Activated CD4-positive, alpha-beta memory T cell treated with anti-CD3 and anti-CD28 coated beads, Interleukin-2, amount 10 ng/mL, durations not matched to agents 7 days and 5 days (primary cell): Measurements from ENCODE around the gene SPOCK1. TPM values are rescaled to one million over a fixed set of nuclear protein-coding genes. Genes with fewer than 3 reads are reported as not detected.

Experiments
- CTCF ChIA-PET: fragments of 350-600 bp; sonication (Branson Sonifier 250); formaldehyde crosslinking; loops from one replicate; lab custom pipeline; 2021; ENCODE audit warnings: antibody characterized with exemption, inconsistent platforms; lab: Charles Lee
- POLR2A ChIA-PET: fragments of 350-600 bp; sonication (Branson Sonifier 250); formaldehyde crosslinking; loops from one replicate; lab custom pipeline; 2021; ENCODE audit warnings: antibody characterized with exemption; lab: Charles Lee
- DNase-seq: peaks from one replicate; pipeline ENCODE4 v3.0.0-alpha.2; 2020
- H3K27ac Mint-ChIP-seq: one replicate; pipeline ENCODE4 v1.8.0; 2021; ENCODE audit warnings: mild to moderate bottlenecking, mixed read lengths
- H3K27me3 Mint-ChIP-seq: one replicate; pipeline ENCODE4 v1.8.0; 2021; ENCODE audit warnings: mixed read lengths
- H3K36me3 Mint-ChIP-seq: one replicate; pipeline ENCODE4 v1.8.0; 2021; ENCODE audit warnings: low read depth, mixed read lengths
- H3K4me1 Mint-ChIP-seq: one replicate; pipeline ENCODE4 v1.8.0; 2021; ENCODE audit warnings: mixed read lengths
- H3K4me3 Mint-ChIP-seq: one replicate; pipeline ENCODE4 v1.8.0; 2021; ENCODE audit warnings: mild to moderate bottlenecking, mixed read lengths
- H3K9me3 Mint-ChIP-seq: one replicate; pipeline ENCODE4 v1.8.0; 2021; ENCODE audit warnings: mixed read lengths
- total RNA-seq, 2 experiments: library from RNA; stranded (reverse); gene quantifications; one replicate each; pipeline ENCODE4 v1.2.3, GENCODE V29; 2021

SPOCK1 gene
- total RNA-seq, 2 experiments from 2014 or later, result 0.73 to 0.86 TPM

DNA sequence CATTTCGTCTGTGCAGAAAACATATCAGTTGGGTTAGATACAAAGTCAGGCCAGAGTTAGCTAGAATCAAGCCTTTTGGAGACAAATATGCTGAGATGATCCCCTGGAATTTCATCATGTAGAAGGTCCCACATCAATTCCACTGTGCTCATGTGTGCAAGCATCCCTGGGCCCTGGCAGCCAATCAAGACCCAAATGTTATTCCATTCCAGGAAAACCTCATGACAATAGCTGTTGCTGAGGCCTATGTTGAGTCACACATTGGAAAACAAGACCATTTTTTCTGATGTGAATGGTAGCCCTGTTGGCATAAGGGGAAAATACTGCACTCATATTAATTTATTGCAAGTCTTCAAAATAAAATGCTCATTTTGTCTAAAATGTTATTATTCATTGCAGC lies 11.5 kb downstream of the SPOCK1 start:
- Mint-ChIP-seq H3K27ac (no peak overlapping the region), H3K27me3 (no peaks in the 10 kb centered on the region), H3K4me1 (no peaks in the 10 kb centered on the region), H3K9me3 (no peaks in the 10 kb centered on the region), H3K36me3 (no peaks in the 10 kb centered on the region), H3K4me3 (no peak overlapping the region)
- no peak for DNase-seq
- ChIA-PET POLR2A (no interaction called here), CTCF (no interaction called here)

GRCh38 chr5:137486707-137487106 lies 12.4 kb downstream of the SPOCK1 start:
- Mint-ChIP-seq H3K36me3 (no peaks in the 10 kb centered on the region), H3K27ac (no peak overlapping the region), H3K27me3 (no peaks in the 10 kb centered on the region), H3K9me3 (no peaks in the 10 kb centered on the region), H3K4me3 (no peak overlapping the region), H3K4me1 (no peaks in the 10 kb centered on the region)
- POLR2A ChIA-PET, result no interaction called here
- CTCF ChIA-PET, result no interaction called here
- DNase-seq, result no peak

DNA sequence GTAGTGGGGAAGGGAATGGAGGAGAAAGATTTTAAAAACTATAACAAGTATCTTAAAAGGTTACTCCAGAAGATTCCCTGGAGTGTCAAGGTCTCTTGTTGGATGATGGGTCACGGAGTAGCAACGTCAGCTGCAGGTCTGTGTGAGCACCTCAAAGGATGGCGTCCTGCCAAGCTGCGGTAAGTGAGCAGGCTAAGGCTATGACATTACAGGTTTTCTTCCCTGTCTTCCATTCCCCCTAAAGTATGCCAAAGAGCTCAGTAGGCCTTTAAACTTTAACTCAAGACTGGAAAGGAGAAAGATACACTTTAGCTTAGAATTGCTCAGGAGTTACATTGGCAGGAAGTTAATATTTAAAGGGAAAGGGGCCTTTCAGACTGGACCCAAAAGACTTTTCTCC lies 17.5 kb downstream of the SPOCK1 start:
- ChIA-PET POLR2A (no interaction called here), CTCF (no interaction called here)
- no peaks in the 10 kb centered on the region for H3K36me3 Mint-ChIP-seq
- no peaks in the 10 kb centered on the region for H3K4me1 Mint-ChIP-seq
- H3K4me3 Mint-ChIP-seq, result no peak overlapping the region
- H3K27me3 Mint-ChIP-seq, result no peaks in the 10 kb centered on the region
- no peak overlapping the region for H3K27ac Mint-ChIP-seq
- H3K9me3 Mint-ChIP-seq, result no peaks in the 10 kb centered on the region
- DNase-seq, result no peak

- CTCF ChIA-PET, result interaction anchor here (1.7 kb wide), 1 partner anchor 158 kb away, joined by 7 read pairs; no protein-coding TSS in a partner anchor
- DNase-seq, result no peak
- no peaks in the 10 kb centered on the region for H3K4me1 Mint-ChIP-seq
- no peaks in the 10 kb centered on the region for H3K9me3 Mint-ChIP-seq
- H3K36me3 Mint-ChIP-seq, result no peaks in the 10 kb centered on the region
- no peak overlapping the region for H3K4me3 Mint-ChIP-seq
- no peaks in the 10 kb centered on the region for H3K27me3 Mint-ChIP-seq
- H3K27ac Mint-ChIP-seq, result no peak overlapping the region
- POLR2A ChIA-PET, result no interaction called here
These were observed 21.1 kb downstream of the SPOCK1 start for GRCh38 chr5:137478043-137478442.

DNA sequence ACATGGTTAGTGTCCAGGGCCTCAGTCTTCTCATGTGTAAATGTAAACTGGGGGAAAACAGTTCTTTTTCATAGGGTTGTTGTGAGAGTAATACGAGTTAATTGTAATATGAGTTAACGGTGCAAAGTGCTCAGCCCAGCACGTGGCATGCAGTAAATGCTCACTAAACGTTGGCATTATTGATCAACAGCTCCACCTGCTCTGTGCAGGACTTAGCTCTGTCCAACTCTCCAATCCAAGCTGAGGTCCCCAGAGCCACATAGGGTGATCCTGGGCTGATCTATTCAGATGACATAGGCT lies 28.3 kb downstream of the SPOCK1 start:
- ChIA-PET POLR2A (no interaction called here), CTCF (no interaction called here)
- Mint-ChIP-seq H3K4me3 (no peak overlapping the region), H3K27ac (no peak overlapping the region), H3K9me3 (no peaks in the 10 kb centered on the region), H3K36me3 (no peaks in the 10 kb centered on the region), H3K4me1 (no peaks in the 10 kb centered on the region), H3K27me3 (peaks cover under 1% of the 10 kb centered on the region)
- no peak for DNase-seq

DNA sequence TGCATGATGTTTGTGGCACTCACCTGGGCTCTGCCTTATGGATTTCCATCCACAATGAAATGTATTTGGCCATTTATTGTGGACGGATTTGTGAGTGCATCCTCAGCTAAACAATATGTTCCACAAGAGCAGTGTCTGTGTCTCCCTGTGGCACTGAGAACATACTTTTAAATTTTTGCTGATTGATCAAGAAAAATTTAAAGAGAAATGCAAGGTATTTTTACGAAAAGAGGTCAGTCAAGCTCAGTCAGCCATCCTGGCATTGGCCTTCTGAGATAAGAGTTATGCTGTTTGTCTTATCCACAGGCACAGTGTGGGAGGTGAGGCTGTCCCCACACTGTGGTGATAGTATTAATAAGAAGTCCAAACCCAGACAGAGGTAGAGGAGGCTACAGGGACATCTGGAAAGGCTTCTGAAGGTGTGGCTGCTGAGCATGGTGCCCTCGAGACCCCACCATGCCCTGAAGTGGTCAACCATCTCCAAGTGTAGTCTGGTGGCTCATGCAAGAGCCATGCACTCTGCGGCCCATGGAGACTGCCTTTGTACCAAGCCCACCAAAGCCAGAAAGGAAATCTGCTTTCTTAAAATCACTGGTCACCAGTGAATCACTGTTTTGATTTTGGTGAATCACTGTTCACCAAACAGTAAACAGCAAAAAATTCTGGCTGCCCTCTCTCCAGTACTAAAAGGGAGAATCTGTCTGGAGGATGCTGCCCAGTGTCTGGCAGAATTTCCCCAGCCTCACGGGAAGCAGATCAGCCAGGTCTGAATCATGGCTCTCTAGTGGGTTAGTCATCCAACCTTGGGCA lies 28.8 kb downstream of the SPOCK1 start:
- CTCF ChIA-PET, result no interaction called here

DNA sequence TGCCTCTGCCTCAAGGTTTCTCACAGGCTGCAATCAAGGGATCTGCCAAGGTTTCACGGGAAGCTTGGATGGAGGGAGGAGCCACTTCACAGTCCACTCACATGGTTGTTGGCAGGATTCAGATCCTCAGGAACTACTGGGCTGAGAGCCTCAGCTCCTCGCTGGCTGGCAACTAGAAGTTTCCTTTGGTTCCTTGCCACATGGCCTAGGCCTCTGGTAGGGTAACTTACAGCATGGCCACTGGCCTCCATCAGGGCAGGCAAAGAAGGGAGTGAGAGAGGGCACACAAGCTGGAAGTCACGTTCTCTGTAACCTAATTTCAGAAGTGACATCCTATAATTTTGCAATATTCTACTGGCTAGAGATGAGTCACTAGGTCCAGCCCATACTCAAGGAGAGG lies 32.2 kb downstream of the SPOCK1 start:
- Mint-ChIP-seq H3K9me3 (no peaks in the 10 kb centered on the region), H3K27ac (no peak overlapping the region), H3K27me3 (peaks cover 3% of the 10 kb centered on the region), H3K4me3 (no peak overlapping the region), H3K4me1 (no peaks in the 10 kb centered on the region), H3K36me3 (no peaks in the 10 kb centered on the region)
- DNase-seq, result no peak
- CTCF ChIA-PET, result no interaction called here
- POLR2A ChIA-PET, result no interaction called here

More for the DNA sequence above, 28.8 kb downstream of the SPOCK1 start:
- H3K4me3 Mint-ChIP-seq, result no peak overlapping the region
- no peaks in the 10 kb centered on the region for H3K36me3 Mint-ChIP-seq
- DNase-seq, result no peak
- no peaks in the 10 kb centered on the region for H3K4me1 Mint-ChIP-seq
- POLR2A ChIA-PET, result no interaction called here
- no peaks in the 10 kb centered on the region for H3K9me3 Mint-ChIP-seq
- no peak overlapping the region for H3K27ac Mint-ChIP-seq
- H3K27me3 Mint-ChIP-seq, result peaks cover 3% of the 10 kb centered on the region

GRCh38 chr5:137465930-137466329 lies 33.2 kb downstream of the SPOCK1 start:
- no peaks in the 10 kb centered on the region for H3K36me3 Mint-ChIP-seq
- no peaks in the 10 kb centered on the region for H3K4me1 Mint-ChIP-seq
- no peak overlapping the region for H3K4me3 Mint-ChIP-seq
- no peak overlapping the region for H3K27ac Mint-ChIP-seq
- no peak for DNase-seq
- no peaks in the 10 kb centered on the region for H3K9me3 Mint-ChIP-seq
- ChIA-PET CTCF (no interaction called here), POLR2A (no interaction called here)
- peaks cover 3% of the 10 kb centered on the region for H3K27me3 Mint-ChIP-seq

- H3K27ac Mint-ChIP-seq, result no peak overlapping the region
- H3K36me3 Mint-ChIP-seq, result no peaks in the 10 kb centered on the region
- H3K4me3 Mint-ChIP-seq, result no peak overlapping the region
- DNase-seq, result no peak
- ChIA-PET CTCF (no interaction called here), POLR2A (no interaction called here)
- no peaks in the 10 kb centered on the region for H3K4me1 Mint-ChIP-seq
- H3K9me3 Mint-ChIP-seq, result no peaks in the 10 kb centered on the region
- H3K27me3 Mint-ChIP-seq, result peaks cover 3% of the 10 kb centered on the region
These were observed 36.2 kb downstream of the SPOCK1 start for GRCh38 chr5:137462816-137463520.

GRCh38 chr5:137462265-137462590 lies 36.9 kb downstream of the SPOCK1 start:
- Mint-ChIP-seq H3K4me3 (no peak overlapping the region), H3K27ac (no peak overlapping the region), H3K9me3 (no peaks in the 10 kb centered on the region), H3K36me3 (no peaks in the 10 kb centered on the region), H3K27me3 (peaks cover 3% of the 10 kb centered on the region), H3K4me1 (no peaks in the 10 kb centered on the region)
- POLR2A ChIA-PET, result no interaction called here
- CTCF ChIA-PET, result no interaction called here
- no peak for DNase-seq

DNA sequence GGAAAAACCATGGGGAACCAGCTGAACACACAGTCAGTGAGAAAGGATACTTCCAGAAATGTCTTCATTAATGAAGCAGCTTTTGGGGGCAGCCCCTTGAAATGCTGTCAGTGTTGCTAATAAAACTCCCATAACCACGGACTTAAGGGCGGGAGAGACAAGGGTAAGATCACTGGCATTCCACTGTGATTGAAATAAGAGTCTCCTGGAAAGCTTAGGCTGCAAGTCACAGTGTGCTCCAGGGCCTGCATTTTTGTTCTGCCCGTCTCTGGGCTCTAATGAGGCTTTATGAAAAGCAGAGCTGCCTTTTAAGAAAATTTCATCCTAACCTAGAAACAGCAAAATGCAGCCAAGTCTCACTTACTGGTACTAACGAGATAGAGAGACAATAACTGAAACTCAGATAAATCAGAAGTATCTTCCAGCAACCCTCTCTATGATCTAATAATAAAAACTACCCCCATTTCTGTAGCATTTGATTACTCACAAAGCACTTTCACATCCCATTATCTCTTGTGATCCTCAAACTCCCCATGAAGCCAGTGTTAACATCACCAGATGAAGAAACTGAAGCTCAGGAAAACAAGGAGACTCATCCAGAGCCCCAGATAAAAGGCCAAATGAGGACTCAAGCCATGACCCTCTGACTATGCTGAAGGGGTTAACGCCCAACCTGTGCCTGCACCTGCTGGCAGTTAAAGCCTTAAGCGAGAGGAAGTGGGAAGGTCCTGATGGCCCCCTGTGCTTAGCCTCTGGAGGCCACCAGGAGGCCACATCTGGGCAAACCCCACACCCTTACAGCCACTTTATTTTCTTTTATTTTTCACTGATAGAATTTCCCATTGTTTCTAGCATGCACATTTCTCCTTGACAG lies 37.5 kb downstream of the SPOCK1 start:
- peaks cover 3% of the 10 kb centered on the region for H3K27me3 Mint-ChIP-seq
- no peak overlapping the region for H3K4me3 Mint-ChIP-seq
- no peaks in the 10 kb centered on the region for H3K9me3 Mint-ChIP-seq
- ChIA-PET CTCF (no interaction called here), POLR2A (no interaction called here)
- no peaks in the 10 kb centered on the region for H3K36me3 Mint-ChIP-seq
- H3K27ac Mint-ChIP-seq, result no peak overlapping the region
- H3K4me1 Mint-ChIP-seq, result no peaks in the 10 kb centered on the region
- DNase-seq, result no peak

DNA sequence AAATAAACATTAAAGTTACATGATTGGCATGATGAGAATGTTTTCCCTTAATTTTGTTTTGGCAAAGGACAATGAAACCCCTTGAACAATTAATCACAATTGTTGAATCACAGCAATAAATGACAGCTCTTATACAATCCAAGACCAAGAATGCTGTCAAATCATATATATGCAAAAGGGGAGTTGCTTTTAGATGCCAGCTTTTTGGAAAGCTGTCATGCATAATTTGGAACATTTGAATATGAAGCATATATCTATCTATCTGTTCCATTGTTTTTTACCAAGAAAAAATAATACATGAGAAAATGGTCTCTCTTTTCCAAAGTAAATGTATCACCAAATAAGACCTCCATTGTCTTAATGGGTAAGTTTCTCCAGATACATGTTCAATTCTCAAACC lies 44.5 kb downstream of the SPOCK1 start:
- no peak for DNase-seq
- Mint-ChIP-seq H3K9me3 (no peaks in the 10 kb centered on the region), H3K27ac (no peak overlapping the region), H3K36me3 (no peaks in the 10 kb centered on the region), H3K27me3 (peaks cover 3% of the 10 kb centered on the region), H3K4me1 (no peaks in the 10 kb centered on the region), H3K4me3 (no peak overlapping the region)
- POLR2A ChIA-PET, result no interaction called here
- CTCF ChIA-PET, result no interaction called here

GRCh38 chr5:137453483-137454080 lies 45.5 kb downstream of the SPOCK1 start:
- CTCF ChIA-PET, result no interaction called here
- POLR2A ChIA-PET, result no interaction called here
- no peak for DNase-seq

More at GRCh38 chr5:137453483-137454080, 45.5 kb downstream of the SPOCK1 start:
- Mint-ChIP-seq H3K27me3 (peaks cover 3% of the 10 kb centered on the region), H3K36me3 (no peaks in the 10 kb centered on the region), H3K9me3 (no peaks in the 10 kb centered on the region), H3K4me3 (no peak overlapping the region), H3K4me1 (no peaks in the 10 kb centered on the region), H3K27ac (no peak overlapping the region)
